ENCODE measurements around the gene SP140L. TPM values are rescaled to one million over a fixed set of nuclear protein-coding genes. Genes with fewer than 3 reads are reported as not detected.

SP140L gene
- total RNA-seq, 2 donors from 2014 or later: 13.2 to 14.4 TPM

DNA sequence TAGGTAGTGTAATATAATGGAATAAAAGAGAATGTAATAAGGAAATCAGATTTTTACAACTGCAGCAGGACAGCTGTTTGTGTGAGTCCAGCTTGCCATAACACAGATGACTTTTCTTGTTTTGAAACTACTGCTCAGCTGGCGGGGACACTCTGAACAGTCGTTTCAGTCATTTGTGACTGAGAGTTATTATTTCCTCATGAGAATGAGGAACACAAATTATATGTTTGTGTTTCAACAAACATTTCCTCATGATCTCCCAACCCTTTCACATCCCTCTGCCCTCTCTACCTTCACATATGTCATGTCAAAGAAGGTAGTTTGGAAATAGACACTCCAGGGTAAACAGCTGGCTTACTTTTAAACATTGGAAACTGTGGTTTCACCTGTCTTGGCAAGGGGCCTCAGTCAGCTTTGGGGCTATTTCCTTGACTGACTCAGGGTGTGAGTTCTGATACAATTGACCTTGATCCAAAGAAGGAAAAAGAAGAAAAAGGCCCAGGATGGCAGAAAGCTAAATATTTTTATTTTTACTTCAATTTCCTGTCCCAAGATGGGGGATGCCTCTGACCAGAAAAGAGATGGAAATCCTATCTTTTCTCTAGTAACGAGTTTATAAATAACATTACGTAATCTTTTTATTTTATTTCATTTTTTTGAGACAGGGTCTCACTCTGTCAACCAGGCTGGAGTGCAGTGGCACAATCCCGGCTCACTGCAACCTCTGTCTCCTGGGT lies 593 bp downstream of the SP140L start:
- Histone ChIP-seq H3K27ac (peak overlapping the region; percentile 90), H3K9me3 (no peaks in the 10 kb centered on the region), H3K9ac (ENCODE audit: low read depth in 2 of 2, low read length in 2 of 2) (peak overlapping the region in 1 of 2 donors; percentile 74), H3K27me3 (no peaks in the 10 kb centered on the region), H3K36me3 (no peaks in the 10 kb centered on the region), H3K4me3 (peak overlapping the region; percentile 31), H3K4me1 (no peaks in the 10 kb centered on the region)
- peak; percentile 52 for DNase-seq
- TF ChIP-seq, protein P1, sequence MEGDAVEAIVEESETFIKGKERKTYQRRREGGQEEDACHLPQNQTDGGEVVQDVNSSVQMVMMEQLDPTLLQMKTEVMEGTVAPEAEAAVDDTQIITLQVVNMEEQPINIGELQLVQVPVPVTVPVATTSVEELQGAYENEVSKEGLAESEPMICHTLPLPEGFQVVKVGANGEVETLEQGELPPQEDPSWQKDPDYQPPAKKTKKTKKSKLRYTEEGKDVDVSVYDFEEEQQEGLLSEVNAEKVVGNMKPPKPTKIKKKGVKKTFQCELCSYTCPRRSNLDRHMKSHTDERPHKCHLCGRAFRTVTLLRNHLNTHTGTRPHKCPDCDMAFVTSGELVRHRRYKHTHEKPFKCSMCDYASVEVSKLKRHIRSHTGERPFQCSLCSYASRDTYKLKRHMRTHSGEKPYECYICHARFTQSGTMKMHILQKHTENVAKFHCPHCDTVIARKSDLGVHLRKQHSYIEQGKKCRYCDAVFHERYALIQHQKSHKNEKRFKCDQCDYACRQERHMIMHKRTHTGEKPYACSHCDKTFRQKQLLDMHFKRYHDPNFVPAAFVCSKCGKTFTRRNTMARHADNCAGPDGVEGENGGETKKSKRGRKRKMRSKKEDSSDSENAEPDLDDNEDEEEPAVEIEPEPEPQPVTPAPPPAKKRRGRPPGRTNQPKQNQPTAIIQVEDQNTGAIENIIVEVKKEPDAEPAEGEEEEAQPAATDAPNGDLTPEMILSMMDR (IDR thresholded peaks at IDR 0.05): no peak
- intact Hi-C loops (cut with DNase I): loop anchor here (10.0 kb wide), 1 partner anchor 87 kb away; the partner anchor contains the start of gene SP100

DNA sequence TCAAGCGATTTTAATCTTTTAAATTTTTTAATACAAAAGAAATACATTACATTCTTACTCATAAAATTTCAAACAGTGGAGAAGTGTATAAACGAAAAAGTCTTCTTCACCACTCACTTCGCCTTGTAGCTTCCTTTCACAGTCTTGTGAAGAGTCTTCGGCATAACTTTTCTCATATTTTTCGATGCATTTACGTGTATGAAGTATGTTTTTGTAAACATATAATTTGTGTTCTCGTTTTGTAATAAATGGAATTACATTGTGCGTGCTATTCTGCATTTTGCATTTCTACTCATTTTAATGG lies 1.1 kb downstream of the SP140L start:
- H3K36me3 ChIP-seq: no peaks in the 10 kb centered on the region
- peak overlapping the region; percentile 90 for H3K27ac ChIP-seq
- TF ChIP-seq, protein P1 (IDR thresholded peaks at IDR 0.05): no peak
- no peak for DNase-seq
- no peaks in the 10 kb centered on the region for H3K27me3 ChIP-seq
- no peak overlapping the region for H3K9ac ChIP-seq (ENCODE audit: low read depth in 2 of 2, low read length in 2 of 2)
- H3K9me3 ChIP-seq: no peaks in the 10 kb centered on the region
- intact Hi-C loops (cut with DNase I): loop anchor here (10.0 kb wide), 1 partner anchor 87 kb away; the partner anchor contains the start of gene SP100
- peak overlapping the region; percentile 31 for H3K4me3 ChIP-seq
- H3K4me1 ChIP-seq: no peaks in the 10 kb centered on the region

DNA sequence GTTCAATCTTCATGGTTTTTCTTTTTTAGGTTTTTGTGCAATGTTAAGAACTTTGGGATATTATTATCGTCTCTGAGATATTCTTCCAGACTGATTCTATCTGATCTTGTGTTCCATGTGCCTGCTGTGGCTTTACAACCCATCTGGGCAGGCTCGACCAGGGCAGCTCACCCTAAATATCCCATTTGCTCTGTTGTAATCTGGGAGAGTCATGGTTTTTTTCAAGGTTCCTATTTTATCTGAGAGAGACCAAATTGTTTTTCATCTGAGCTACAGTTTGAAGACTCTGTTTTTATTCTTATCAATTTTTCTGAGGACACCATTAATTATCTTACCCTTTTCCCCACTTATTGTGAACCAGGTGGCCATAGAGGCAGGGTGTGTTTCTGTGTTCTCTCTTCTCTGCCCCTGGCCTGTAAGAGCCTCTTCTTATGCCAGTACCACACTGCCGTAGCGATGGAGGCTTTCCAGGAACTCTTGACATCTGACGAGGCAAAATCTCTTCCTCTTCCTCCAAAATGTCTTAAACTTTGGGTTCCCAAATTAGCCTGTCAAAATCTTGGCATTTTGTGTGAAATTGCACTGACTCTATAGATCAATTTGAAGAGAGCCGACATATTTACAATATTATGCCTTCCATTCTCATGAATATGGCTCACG lies 3.1 kb downstream of the SP140L start:
- DNase-seq: no peak
- Histone ChIP-seq H3K9ac (ENCODE audit: low read depth in 2 of 2, low read length in 2 of 2) (no peak overlapping the region), H3K36me3 (no peaks in the 10 kb centered on the region), H3K9me3 (no peaks in the 10 kb centered on the region), H3K27me3 (no peaks in the 10 kb centered on the region), H3K4me1 (no peaks in the 10 kb centered on the region), H3K4me3 (no peak overlapping the region), H3K27ac (no peak overlapping the region)
- intact Hi-C loops (cut with DNase I): loop anchor here (10.0 kb wide), 1 partner anchor 85 kb away; the partner anchor contains the start of gene SP100
- TF ChIP-seq, protein P1 (IDR thresholded peaks at IDR 0.05): no peak

DNA sequence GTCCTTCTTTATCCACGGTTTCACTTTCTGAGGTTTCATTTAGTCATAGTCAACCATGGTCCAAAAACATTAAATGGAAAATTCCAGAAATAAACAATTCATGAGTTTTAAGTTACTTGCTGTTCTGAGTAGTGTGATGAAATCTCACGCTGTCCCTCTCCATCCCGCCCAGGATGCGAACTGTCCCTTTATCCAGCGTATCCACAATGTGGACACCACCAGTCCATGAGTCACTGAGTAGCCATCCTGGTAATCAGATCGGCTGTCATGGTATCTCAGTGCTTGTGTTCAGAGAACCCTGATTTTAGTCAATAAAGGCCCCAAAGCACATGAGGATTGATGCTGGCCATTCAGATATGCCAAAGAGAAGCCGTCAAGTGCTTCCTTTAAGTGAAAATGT lies 3.7 kb downstream of the SP140L start:
- H3K4me3 ChIP-seq: no peak overlapping the region
- H3K36me3 ChIP-seq: no peaks in the 10 kb centered on the region
- no peak overlapping the region for H3K27ac ChIP-seq
- H3K4me1 ChIP-seq: no peaks in the 10 kb centered on the region
- H3K9me3 ChIP-seq: no peaks in the 10 kb centered on the region
- no peak for DNase-seq
- TF ChIP-seq, protein P1 (IDR thresholded peaks at IDR 0.05): no peak
- intact Hi-C loops (cut with DNase I): no loop called here
- no peaks in the 10 kb centered on the region for H3K27me3 ChIP-seq
- H3K9ac ChIP-seq (ENCODE audit: low read depth in 2 of 2, low read length in 2 of 2): no peak overlapping the region

DNA sequence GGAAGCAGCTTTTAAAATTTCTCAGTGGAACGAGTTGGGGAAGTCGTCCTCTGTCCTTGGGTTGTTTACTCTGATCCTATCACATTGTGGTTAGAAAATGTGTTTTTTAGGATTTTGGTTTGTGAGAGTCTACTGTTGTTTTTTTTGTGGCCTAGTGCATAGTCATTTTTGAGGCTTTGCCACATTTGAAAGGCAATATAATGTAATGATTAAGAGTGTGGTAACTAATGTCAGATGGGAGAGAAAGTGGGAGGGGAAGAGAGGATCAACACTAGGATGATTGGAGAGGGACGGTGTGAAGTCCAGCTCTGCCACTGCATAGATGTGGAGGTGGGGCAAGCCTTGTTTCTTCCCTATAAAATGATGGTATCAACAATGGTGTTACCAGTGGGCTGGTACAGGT lies 8.5 kb downstream of the SP140L start:
- no peaks in the 10 kb centered on the region for H3K27me3 ChIP-seq
- H3K4me3 ChIP-seq: no peak overlapping the region
- intact Hi-C loops (cut with DNase I): no loop called here
- H3K9me3 ChIP-seq: no peaks in the 10 kb centered on the region
- no peaks in the 10 kb centered on the region for H3K4me1 ChIP-seq
- H3K27ac ChIP-seq: no peak overlapping the region
- TF ChIP-seq, protein P1 (IDR thresholded peaks at IDR 0.05): no peak
- DNase-seq: no peak
- H3K9ac ChIP-seq (ENCODE audit: low read depth in 2 of 2, low read length in 2 of 2): no peak overlapping the region
- H3K36me3 ChIP-seq: no peaks in the 10 kb centered on the region
